NB4 (cell line): Measurements from ENCODE around the gene OR8J3.
"Not testable (repeated sequence)": the region's sequence is repeated elsewhere in the genome, so short reads cannot be mapped to it uniquely, and the experiment has no call there.

Experiments
- DNase-seq: peaks from one replicate; pipeline ENCODE4 v3.0.0; 2010; ENCODE audit warnings: low read depth
- H3K4me3 ChIP-seq: one replicate; pipeline ENCODE4 v1.5.1; 2011; ENCODE audit warnings: mild to moderate bottlenecking, low read depth, low read length, moderate library complexity
- CTCF ChIP-seq: IDR thresholded peaks from one replicate; pipeline ENCODE4 v1.5.1; 2012; ENCODE audit warnings: low read depth, low read length
- MAX ChIP-seq: IDR thresholded peaks from 2 replicates; pipeline ENCODE4 v1.6.1; 2011; ENCODE audit warnings: low read depth, low read length
- MYC ChIP-seq: IDR thresholded peaks from 2 replicates; pipeline ENCODE4 v1.6.1; 2011; ENCODE audit warnings: low read depth, low read length
- POLR2A ChIP-seq: IDR thresholded peaks from 2 replicates; pipeline ENCODE4 v1.6.1; 2011; ENCODE audit warnings: mild to moderate bottlenecking; ENCODE audit not compliant: insufficient read length; ENCODE audit errors: extremely low read depth

Gene OR8J3

GRCh38 chr11:56163804-56164203, 23.8 kb upstream of the OR8J3 start:
- no peak overlapping the region for H3K4me3 ChIP-seq
- no peak for DNase-seq

GRCh38 chr11:56160217-56160616, 20.2 kb upstream of the OR8J3 start, which contains the start of gene OR8K5:
OR8K5 (minus strand) TSS chr11:56160317; CDS start chr11:56160317, 0 bp downstream.
- no peak within 1 kb of the TSS for H3K4me3 ChIP-seq
- TF ChIP-seq MYC (no peak), CTCF (no peak), POLR2A (no peak), MAX (no peak)
- DNase-seq: no peak

More at GRCh38 chr11:56163804-56164203, 23.8 kb upstream of the OR8J3 start:
- TF ChIP-seq POLR2A (no peak), CTCF (no peak), MAX (no peak), MYC (no peak)

- no peak overlapping the region for H3K4me3 ChIP-seq
- no peak for DNase-seq
- TF ChIP-seq MAX (no peak), MYC (no peak), POLR2A (no peak), CTCF (no peak)
These were observed 12.3 kb upstream of the OR8J3 start for GRCh38 chr11:56152333-56152732.

GRCh38 chr11:56151376-56151775, 11.4 kb upstream of the OR8J3 start:
- DNase-seq: no peak
- TF ChIP-seq POLR2A (no peak), MYC (no peak), CTCF (no peak), MAX (no peak)
- H3K4me3 ChIP-seq: no peak overlapping the region

- not testable (repeated sequence) for DNase-seq, H3K4me3 ChIP-seq
These were observed 3.7 kb upstream of the OR8J3 start for GRCh38 chr11:56143681-56144080.

GRCh38 chr11:56122073-56122472, 17.9 kb downstream of the OR8J3 start, which contains the start of gene OR8H3:
OR8H3 (plus strand) TSS chr11:56122373; CDS start chr11:56122373, 0 bp downstream.
- no peak within 1 kb of the TSS for H3K4me3 ChIP-seq
- no peak for TF ChIP-seq CTCF
- TF ChIP-seq MAX: no peak
- TF ChIP-seq POLR2A: no peak
- no peak for TF ChIP-seq MYC
- no peak for DNase-seq
